Measurements from ENCODE around the gene PAPPA.

GRCh38 chr9:116141864-116142561, 11.6 kb upstream of the PAPPA start:
- no peak for TF ChIP-seq EZH2 (IDR thresholded peaks at IDR 0.05; ENCODE audit: borderline replicate concordance, low read length)
- TF ChIP-seq CTCF (conservative IDR thresholded peaks at IDR 0.05 in 1 of 2, IDR thresholded peaks at IDR 0.05 in 1 of 2; ENCODE audit: extremely low read depth in 1 of 2, insufficient read depth in 1 of 2, low read depth in 1 of 2, low read length in 2 of 2), result no peak

Measured in mammary epithelial cell (primary cell).